ENCODE measurements around the gene MRPL41.

- TF ChIP-seq CTCF (IDR thresholded peaks at IDR 0.05) (no peak), POLR2A (IDR thresholded peaks at IDR 0.05) (no peak)
Measured at GRCh38 chr9:137530331-137530730, 21.3 kb upstream of the MRPL41 start.

All from gastroesophageal sphincter (tissue), 3 donors.